Measurements from ENCODE around the gene RCCD1. TPM values are rescaled to one million over a fixed set of nuclear protein-coding genes. Genes with fewer than 3 reads are reported as not detected.

Gene RCCD1
- total and polyA plus RNA-seq, 2 of the 8 experiments (the other 6 are each of a cell fraction or from before 2014, with no cell fraction given), result 9.9 to 18.8 TPM

- no peaks in the 10 kb centered on the region for H3K4me1 ChIP-seq (replicated peaks in 1 of 4; ENCODE audit: control insufficient read depth in 3 of 4, insufficient read depth in 4 of 4, low read length in 3 of 4)
- WGBS, 2 experiments (ENCODE audit: extremely low coverage in 1 of 2, insufficient coverage in 1 of 2, insufficient read length in 1 of 2, insufficient replicate concordance in 2 of 2, low coverage in 1 of 2, low lambda C conversion rate in 2 of 2, missing lambda C conversion rate in 1 of 2), result 95% methylated on average over 7 of the region's 7 CpGs; no CpG with 5 or more reads in 1 of the 2 experiments
- H3K18ac ChIP-seq (ENCODE audit: extremely low read depth, low read length), result no peak overlapping the region
- H3K9ac ChIP-seq (replicated peaks in 1 of 4; ENCODE audit: extremely low read depth in 1 of 4, low read depth in 3 of 4, low read length in 3 of 4), result no peak overlapping the region; a peak in 1 of 7 replicates
- H2BK120ac ChIP-seq (replicated peaks; ENCODE audit: low read depth, low read length), result no peak overlapping the region
- no peak overlapping the region for H3K4ac ChIP-seq (replicated peaks; ENCODE audit: insufficient read length, low read depth, low read length)
- H3K23me2 ChIP-seq (ENCODE audit: low read depth, low read length), result no peaks in the 10 kb centered on the region
- H4K5ac ChIP-seq (ENCODE audit: insufficient read length, low read depth, low read length), result no peak overlapping the region
- CTCF ChIA-PET (ENCODE audit: partially characterized antibody), result interaction anchor here (0.6 to 3.3 kb wide), 3 partner anchors 8 to 19 kb away, joined by 3 to 17 read pairs (median 6); no protein-coding TSS in a partner anchor
- H2BK12ac ChIP-seq (ENCODE audit: low read depth, low read length), result no peak overlapping the region
- H4K8ac ChIP-seq (ENCODE audit: extremely low read depth, insufficient read depth, low read length), result no peak overlapping the region
- no peak overlapping the region for H3K4me3 ChIP-seq (ENCODE audit: extremely low read depth in 1 of 4, insufficient read depth in 2 of 4, low read depth in 3 of 4, low read length in 4 of 4)
- no peaks in the 10 kb centered on the region for H3K79me2 ChIP-seq (ENCODE audit: control insufficient read depth in 1 of 2, insufficient read depth in 2 of 2, low read length in 2 of 2)
- H2BK5ac ChIP-seq (ENCODE audit: low read depth, low read length), result no peak overlapping the region
- H4K20me1 ChIP-seq (replicated peaks in 1 of 2; ENCODE audit: control insufficient read depth in 1 of 2, insufficient read depth in 2 of 2, low read length in 2 of 2), result peaks cover 4 to 8% of the 10 kb centered on the region in 2 experiments
- no peak overlapping the region for H3K56ac ChIP-seq (replicated peaks; ENCODE audit: insufficient read length, low read depth, low read length)
- no peaks in the 10 kb centered on the region for H3K27me3 ChIP-seq (replicated peaks in 1 of 4; ENCODE audit: control insufficient read depth in 3 of 4, extremely low read depth in 1 of 4, insufficient read depth in 3 of 4, low read length in 3 of 4)
- no peaks in the 10 kb centered on the region for H3K79me1 ChIP-seq (ENCODE audit: low read depth, low read length)
- H4K91ac ChIP-seq (replicated peaks; ENCODE audit: insufficient read length, low read length), result no peak overlapping the region
- no peak overlapping the region for H3K23ac ChIP-seq (ENCODE audit: insufficient read length)
- H3K27ac ChIP-seq (ENCODE audit: low read depth, low read length), result no peak overlapping the region
- no peak for DNase-seq (ENCODE audit: low read depth in 1 of 2, low spot score in 2 of 2)
- H3K14ac ChIP-seq (ENCODE audit: insufficient read length), result no peak overlapping the region
- no peak overlapping the region for H2AFZ ChIP-seq (ENCODE audit: low read length)
- TF ChIP-seq SIN3A (conservative IDR thresholded peaks at IDR 0.05 in 1 of 2, IDR thresholded peaks at IDR 0.05 in 1 of 2; ENCODE audit: low read depth in 1 of 2, low read length in 2 of 2), result no peak
- no peak overlapping the region for H2BK15ac ChIP-seq (ENCODE audit: low read length)
- H2BK20ac ChIP-seq (ENCODE audit: low read length), result no peak overlapping the region
- H3K36me3 ChIP-seq (ENCODE audit: control insufficient read depth in 2 of 4, insufficient read depth in 4 of 4, low read length in 3 of 4), result peaks cover 44 to 87% (median 75%) of the 10 kb centered on the region in 4 experiments
- no peak overlapping the region for H3K4me2 ChIP-seq (ENCODE audit: insufficient read depth in 1 of 2, low read depth in 2 of 2, low read length in 2 of 2)
- no peak overlapping the region for H2AK5ac ChIP-seq (ENCODE audit: low read depth, low read length)
- POLR2A ChIA-PET (ENCODE audit: partially characterized antibody), result interaction anchor here (0.6 to 1.6 kb wide), 5 partner anchors 8 to 29 kb away, joined by 3 to 4 read pairs (median 3); no protein-coding TSS in a partner anchor
- H3K9me3 ChIP-seq (ENCODE audit: insufficient read depth in 2 of 2, low read depth in 1 of 2, low read length in 1 of 2), result no peaks in the 10 kb centered on the region
- FAIRE-seq, result no peak
Observed at GRCh38 chr15:90970274-90970673, 15.6 kb downstream of the RCCD1 start.

Data from H1 (cell line).